ENCODE measurements around the gene BMP5.
"Not testable (repeated sequence)": the region's sequence is repeated elsewhere in the genome, so short reads cannot be mapped to it uniquely, and the experiment has no call there.

BMP5 gene

DNA sequence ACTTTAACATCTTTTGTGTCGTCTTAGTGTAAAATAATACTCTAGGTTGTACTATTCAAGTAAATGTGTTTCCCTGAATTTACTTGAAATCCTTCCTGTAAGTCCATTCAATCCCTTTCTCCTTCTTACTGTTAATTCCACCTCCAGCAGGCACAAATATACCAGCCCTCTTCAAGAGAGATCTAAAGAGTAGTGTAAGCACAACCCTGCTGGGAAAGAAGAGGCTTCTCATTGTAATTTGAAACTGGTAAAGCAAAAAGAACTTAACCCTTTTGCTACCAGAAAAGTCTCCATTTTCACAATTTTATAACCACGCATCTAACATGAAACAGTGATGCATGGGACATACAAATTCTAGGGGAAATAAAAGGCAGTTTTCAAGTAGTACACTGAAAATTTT, at the start of gene BMP5:
TSS of gene BMP5 (minus strand) at position 191 of the 400 bp plus-strand sequence. CDS start 725 bp downstream, outside the sequence.
- no peak for DNase-seq

DNA sequence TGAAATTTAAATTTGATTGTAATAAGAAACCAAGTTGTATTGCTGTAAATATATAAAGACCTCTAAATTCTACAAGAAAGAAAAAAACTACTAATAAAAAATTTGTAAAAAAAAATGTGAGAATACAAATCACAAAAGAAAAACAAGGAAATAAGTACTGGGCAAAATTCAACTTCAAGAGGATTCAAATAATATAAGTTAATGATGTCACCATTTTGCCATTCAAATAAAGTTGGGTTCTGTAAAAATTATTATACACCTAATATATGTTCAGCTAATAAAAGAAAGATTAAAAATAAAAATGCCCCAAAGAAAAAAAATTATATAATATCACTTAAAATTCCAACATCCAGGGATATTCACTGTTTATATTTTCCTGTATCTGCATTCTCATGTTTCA, 47.0 kb upstream of the BMP5 start:
- DNase-seq = no peak

DNA sequence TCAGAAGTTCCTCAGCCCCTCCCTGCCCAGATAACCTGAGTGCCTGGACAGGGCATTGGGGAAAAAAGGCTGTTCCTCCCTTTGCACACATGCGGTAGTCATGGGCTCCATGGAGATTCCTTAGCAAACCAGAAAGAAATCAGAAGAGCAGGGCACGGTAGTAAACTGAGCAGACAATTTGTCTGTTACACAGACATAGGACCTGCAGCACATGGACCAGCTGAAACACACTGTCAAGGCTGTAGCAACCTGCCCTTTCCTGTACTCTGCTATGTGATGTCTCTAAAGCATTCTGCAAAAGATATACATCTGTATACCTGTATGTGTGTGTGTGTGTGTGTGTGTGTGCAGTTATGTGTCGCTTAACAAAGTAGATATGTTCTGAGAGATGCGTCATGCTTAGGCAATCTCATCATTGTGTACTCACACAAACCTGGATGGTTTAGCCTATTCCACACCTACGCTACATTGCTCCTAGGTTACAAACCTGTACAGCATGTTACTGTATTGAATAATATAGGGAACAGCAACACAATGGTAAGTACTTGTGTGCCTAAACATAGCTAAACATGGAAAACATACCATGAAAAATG, 44.4 kb upstream of the BMP5 start:
- DNase-seq = no peak

- DNase-seq = no peak
These were observed 43.2 kb upstream of the BMP5 start for GRCh38 chr6:55918639-55919038.

DNA sequence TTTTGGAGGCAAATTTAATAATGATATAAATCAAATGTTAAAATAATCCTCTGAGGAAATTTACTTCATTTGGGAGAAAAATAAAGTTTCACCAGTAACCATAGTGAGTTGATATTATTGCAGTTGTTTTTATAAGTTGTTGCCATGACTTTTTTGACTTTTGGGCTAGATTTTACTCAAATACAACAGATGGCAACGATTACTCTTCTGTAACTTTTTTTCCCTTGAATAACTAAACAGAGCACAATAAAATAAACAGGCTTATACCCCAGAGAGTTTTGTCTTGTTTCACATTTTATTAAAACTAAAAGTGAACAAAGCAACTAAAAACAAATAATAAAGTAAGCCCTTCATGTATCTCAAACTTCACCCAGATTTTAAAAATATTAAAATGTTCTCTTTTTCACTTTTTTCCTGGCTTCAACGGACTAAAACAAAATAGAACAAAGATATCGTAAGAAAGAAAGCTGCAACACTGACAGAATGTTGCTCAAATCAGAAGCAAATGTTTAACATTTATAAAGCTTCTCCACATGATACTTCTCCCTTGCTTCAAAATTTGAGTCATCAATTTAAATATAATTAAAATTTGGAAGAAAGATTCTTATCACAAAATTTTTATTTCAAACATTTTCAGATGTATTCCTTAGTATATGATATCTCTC, 42.5 kb upstream of the BMP5 start:
- DNase-seq = no peak

DNA sequence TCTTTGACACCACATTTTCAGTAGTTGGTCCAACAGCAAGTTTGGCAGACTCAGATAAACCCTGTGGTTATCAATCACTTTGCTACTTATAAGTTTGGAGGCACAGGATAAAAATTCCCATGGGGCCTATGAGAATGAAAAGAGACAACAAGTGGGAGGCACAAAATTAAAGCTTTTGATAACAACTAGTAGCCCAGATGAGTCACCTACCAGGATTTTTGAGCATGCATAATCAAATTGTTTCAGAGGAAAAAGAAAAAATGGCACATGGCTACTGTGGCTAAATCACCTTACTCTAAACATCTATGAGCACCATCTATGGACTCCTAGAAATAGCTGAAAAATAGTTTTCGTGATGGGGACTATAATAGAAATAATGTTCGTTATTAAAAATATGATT, 40.8 kb upstream of the BMP5 start:
- DNase-seq = no peak

DNA sequence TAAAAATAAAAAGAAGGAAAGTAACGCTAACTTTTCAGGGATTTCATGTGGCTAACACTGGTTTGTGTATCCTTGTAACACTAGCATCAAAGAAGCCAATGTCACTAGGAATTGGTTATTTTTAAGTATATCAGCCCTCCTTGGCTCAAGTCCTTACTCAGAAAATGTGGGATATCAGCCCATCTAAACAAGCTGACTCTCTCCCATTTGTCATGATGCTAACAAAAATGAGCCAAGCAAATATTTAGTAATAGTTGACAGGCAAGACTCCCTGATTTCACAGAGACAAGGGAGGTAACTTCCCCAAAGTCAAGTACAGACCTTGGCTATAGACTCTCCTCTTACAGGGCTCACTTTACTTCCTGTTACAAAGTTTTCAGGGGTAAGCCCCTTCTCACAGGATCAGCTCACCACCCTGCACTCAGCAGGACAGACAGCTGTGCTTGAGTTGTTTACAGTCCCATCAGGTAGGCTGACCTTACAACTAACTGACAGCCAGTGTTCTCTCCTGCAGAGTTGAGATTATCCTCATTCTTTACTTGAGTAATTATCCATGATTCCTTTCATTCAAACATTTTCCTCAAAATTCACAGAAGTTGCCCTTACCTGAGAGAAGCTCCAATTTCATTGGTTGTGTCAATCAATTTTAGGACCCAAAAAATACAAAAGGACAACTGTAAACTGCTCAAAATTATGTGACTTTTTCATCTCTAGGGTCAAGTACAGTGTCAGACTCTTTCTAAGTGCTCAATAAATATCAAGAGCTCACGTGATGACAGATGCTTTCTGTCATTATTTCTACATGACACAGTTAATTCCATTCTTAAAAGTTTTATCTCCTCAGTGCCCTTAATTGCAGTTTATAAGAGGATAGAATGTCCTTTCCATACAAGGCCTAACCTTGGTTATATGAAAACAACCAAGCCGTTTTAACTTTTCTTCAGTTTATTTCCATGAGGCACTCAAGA, 38.1 kb upstream of the BMP5 start:
- DNase-seq = no peak

- not testable (repeated sequence) for DNase-seq
These were observed 35.1 kb upstream of the BMP5 start for GRCh38 chr6:55910466-55910865.

DNA sequence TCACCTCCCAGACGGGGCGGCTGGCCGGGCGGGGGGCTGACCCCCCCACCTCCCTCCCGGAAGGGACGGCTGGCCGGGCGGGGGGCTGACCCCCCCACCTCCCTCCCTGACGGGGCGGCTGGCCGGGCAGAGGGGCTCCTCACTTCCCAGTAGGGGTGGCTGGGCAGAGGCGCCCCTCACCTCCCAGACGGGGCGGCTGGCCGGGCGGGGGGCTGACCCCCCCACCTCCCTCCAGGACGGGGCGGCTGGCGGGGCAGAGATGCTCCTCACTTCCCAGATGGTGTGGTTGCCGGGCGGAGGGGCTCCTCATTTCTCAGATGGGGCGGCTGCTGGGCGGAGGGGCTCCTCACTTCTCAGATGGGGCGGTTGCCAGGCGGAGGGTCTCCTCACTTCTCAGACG, 34.5 kb upstream of the BMP5 start:
- not testable (repeated sequence) for DNase-seq

DNA sequence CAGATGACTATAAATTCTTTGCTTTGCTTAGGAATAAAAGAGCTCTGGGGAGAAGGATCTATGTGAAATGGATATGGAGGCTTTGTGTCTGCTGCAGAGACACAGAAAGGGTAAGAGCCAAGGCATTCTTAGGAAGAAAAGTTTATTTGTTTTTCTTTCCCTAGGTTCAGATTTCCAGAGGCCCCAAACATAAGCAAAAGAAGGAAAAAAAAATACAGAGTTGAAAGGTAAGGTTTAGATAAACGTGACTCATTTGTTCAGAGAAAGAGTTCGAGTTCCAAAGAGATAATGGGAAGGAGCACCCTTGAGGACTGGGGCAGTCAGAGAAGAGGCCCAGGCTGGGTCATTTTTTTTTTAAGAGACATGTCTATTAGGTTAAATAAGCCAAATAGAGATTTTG, 27.4 kb upstream of the BMP5 start:
- no peak for DNase-seq

DNA sequence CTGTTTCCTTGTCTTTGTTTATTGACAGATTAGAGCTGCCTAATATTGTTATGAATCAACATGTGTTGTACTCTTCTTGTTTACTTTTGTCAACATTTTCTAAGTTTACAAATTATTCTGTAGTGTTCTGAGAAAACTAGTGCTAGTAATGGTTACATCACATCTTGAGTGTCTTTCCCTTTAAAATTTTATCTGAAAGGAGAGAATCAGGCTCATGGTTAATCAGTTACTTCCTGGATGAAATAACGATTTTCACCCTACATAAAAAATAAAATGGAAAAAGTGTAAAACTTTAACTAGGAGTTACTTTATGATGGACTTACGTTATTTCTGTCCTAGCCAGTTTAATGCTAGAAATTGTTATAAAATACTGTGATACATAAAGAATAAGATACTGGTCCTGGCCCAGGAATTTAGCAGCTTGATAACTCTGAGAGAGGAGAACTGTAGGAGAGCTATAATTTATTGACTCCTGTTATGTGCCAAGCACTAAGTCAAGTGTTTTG, 26.4 kb upstream of the BMP5 start:
- DNase-seq = no peak

GRCh38 chr6:55898342-55898741, 23.0 kb upstream of the BMP5 start:
- no peak for DNase-seq

- no peak for DNase-seq
These were observed 22.0 kb upstream of the BMP5 start for GRCh38 chr6:55897346-55897745.

DNA sequence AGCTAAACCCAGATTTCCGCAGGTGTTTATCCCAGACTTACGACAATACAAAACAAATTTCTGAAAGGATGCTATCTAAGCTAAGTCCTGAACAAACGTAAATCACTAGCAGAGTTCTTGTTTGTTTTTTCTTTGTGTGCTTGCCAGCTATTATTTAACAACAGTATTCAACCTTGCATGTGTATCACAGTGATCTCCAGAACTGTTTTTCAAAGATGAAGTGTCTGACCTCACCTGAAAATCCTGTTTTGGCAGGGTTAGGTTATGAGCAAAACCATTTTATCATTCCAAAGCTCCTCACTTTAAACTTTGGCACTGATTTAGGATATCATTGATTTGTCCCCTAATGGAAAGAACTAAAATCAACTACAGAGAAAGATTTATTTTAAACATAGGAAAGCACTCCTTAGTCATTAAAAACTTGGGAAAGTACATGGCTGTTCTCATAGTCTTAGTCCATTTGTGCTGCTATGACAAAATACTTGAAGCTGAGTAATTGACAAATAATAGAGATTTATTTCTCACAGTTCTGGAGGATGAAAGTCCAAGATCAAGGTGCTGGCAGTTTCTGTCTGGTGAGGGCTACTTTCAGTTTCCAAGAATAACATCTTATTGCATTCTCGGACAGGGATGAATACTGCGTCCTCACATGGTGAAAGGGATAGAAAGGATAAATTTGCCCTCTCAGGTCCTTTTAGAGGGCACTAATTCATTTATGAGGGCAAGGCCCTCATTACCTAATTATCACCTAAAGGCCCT, 20.8 kb upstream of the BMP5 start:
- DNase-seq = no peak

DNA sequence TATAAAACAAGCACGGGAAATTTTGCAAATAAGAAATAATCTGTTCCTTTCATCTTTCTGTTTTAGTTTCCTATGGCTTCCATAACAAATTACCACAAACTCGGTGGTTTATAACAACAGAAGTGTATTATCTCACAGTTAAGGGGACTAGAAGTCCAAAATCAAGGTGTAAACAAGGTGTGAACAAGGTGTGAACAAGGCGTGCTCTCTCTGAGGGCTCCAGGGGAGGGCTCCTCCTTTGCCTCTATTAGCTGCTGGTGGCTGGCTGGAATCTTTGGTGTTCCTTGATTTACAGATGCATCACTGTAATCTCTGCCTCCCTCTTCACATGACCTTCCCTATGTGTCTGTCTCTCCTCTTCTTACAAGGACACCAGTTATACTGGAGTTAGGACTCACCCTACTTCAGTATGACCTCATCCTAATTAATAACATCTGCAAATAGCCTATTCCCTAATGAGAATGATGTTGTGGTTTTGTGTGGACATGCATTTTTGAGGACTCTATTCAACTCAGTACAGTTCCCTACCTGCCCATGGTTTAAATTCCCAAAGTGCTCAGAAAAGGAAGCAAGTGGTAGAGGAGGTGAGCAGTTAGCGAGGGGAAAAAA, 17.5 kb upstream of the BMP5 start:
- DNase-seq = no peak

DNA sequence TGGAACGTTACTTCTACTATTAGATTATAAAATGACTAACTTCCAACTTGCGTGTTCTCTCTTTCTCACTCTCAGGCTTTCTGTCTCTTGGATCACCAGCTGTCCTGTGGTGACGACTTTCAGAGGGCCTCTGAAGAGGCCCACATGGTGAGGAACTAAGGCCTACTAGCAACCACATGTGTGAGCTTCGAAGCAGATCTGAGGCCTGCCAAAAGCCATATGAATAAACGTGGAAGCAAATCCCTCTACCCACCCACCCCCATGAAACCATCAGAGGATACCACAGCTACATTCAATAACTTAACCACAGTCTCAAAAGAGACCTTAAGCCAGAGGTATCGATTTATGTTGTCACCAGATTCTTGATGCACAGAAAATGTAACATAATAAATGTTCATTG, 13.5 kb upstream of the BMP5 start:
- DNase-seq = no peak

GRCh38 chr6:55886185-55886836, 10.9 kb upstream of the BMP5 start:
- DNase-seq = no peak

GRCh38 chr6:55882718-55883569, 7.6 kb upstream of the BMP5 start:
- no peak for DNase-seq

GRCh38 chr6:55877283-55877682, 1.9 kb upstream of the BMP5 start:
- DNase-seq = no peak

DNA sequence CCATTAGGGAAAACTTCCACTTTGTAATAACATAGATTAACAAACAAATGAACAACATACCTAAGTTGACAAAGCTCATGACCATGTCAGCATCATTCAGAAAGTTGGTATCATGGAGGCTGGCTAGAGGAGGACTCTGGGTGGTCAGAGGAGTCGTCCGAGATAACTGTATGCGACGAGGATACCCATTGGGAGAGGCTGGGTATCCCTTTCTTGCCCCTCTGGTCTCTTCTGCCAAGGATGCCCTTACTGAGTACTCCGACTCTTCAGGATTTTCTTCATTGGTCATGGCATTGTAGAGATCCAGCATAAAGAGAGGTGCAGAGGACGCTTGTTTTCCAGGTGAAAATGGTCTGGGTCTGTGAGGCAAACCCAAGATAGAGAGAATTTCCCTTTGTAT, 1.1 kb downstream of the BMP5 start:
- no peak for DNase-seq

GRCh38 chr6:55872866-55873265, 2.5 kb downstream of the BMP5 start:
- no peak for DNase-seq
